DOHH2 (cell line): ENCODE measurements around the gene CHD9.
"Not testable (repeated sequence)": the region's sequence is repeated elsewhere in the genome, so short reads cannot be mapped to it uniquely, and the experiment has no call there.

Experiments
- H3F3A ChIP-seq: fragments of 200-600 bp; sonication (generic), shearing (Covaris generic); 2 replicates; pipeline ENCODE4 v1.6.0; 2016; ENCODE audit warnings: antibody characterized with exemption, mild to moderate bottlenecking; ENCODE audit not compliant: control insufficient read depth, insufficient read depth
- H3K27ac ChIP-seq: fragments of 200-600 bp; sonication (generic); 2 replicates; pipeline ENCODE4 v1.5.1; 2014; ENCODE audit warnings: low read depth, mild to moderate bottlenecking, low read length, moderate library complexity
- H3K27me3 ChIP-seq: fragments of 200-600 bp; sonication (generic); 2 replicates; pipeline ENCODE4 v1.6.1; 2014; ENCODE audit warnings: mild to moderate bottlenecking, low read length, mixed read lengths; ENCODE audit not compliant: control insufficient read depth
- H3K36me3 ChIP-seq: fragments of 200-600 bp; sonication (generic); 2 replicates; pipeline ENCODE4 v1.6.1; 2014; ENCODE audit warnings: mild to moderate bottlenecking, low read length, moderate library complexity, mixed read lengths; ENCODE audit not compliant: control insufficient read depth
- H3K4me1 ChIP-seq: fragments of 200-600 bp; sonication (generic); 2 replicates; pipeline ENCODE4 v1.6.1; 2014; ENCODE audit warnings: mild to moderate bottlenecking, low read length, mixed read lengths; ENCODE audit not compliant: control insufficient read depth
- H3K4me2 ChIP-seq: fragments of 200-600 bp; sonication (generic); 2 replicates; pipeline ENCODE4 v1.6.0; 2014; ENCODE audit warnings: mild to moderate bottlenecking, low read length, moderate library complexity
- H3K4me3 ChIP-seq: fragments of 200-600 bp; sonication (generic); 2 replicates; pipeline ENCODE4 v1.5.1; 2014; ENCODE audit warnings: mild to moderate bottlenecking, low read length, mixed read lengths
- H3K79me2 ChIP-seq: fragments of 200-600 bp; sonication (generic); 2 replicates; pipeline ENCODE4 v1.6.1; 2014; ENCODE audit warnings: mild to moderate bottlenecking, low read length, mixed read lengths; ENCODE audit not compliant: control insufficient read depth
- H3K9me2 ChIP-seq: fragments of 200-600 bp; sonication (generic); replicated peaks from 2 replicates; pipeline ENCODE4 v1.6.1; 2014; ENCODE audit warnings: mild to moderate bottlenecking, low read length, mixed read lengths; ENCODE audit not compliant: control insufficient read depth
- H3K9me3 ChIP-seq: fragments of 200-600 bp; sonication (generic); 2 replicates; pipeline ENCODE4 v1.6.1; 2014; ENCODE audit warnings: antibody characterized with exemption, low read length, mixed read lengths; ENCODE audit not compliant: control insufficient read depth, insufficient read depth
- H4K20me1 ChIP-seq: fragments of 200-600 bp; sonication (generic); 2 replicates; pipeline ENCODE4 v1.6.0; 2014; ENCODE audit warnings: low read depth, mild to moderate bottlenecking, antibody characterized with exemption, low read length, moderate library complexity; ENCODE audit not compliant: control insufficient read depth, insufficient read depth
- CTCF ChIP-seq: fragments of 200-600 bp; sonication (generic); IDR thresholded peaks from one replicate; pipeline ENCODE4 v1.5.1; 2014; ENCODE audit warnings: antibody characterized with exemption, mild to moderate bottlenecking, low read depth, low read length; ENCODE audit not compliant: poor library complexity, severe bottlenecking
- EZH2phosphoT487 ChIP-seq: fragments of 200-600 bp; sonication (generic); IDR thresholded peaks from 2 replicates; pipeline ENCODE4 v1.6.1; 2017; ENCODE audit warnings: borderline replicate concordance, mild to moderate bottlenecking, antibody characterized with exemption, low read length, moderate library complexity, mixed read lengths

CHD9 gene

GRCh38 chr16:53262645-53263044, 207.9 kb downstream of the CHD9 start:
- Histone ChIP-seq H3K27me3 (no peaks in the 10 kb centered on the region), H4K20me1 (no peaks in the 10 kb centered on the region), H3K4me1 (no peaks in the 10 kb centered on the region), H3K36me3 (peaks cover 52% of the 10 kb centered on the region), H3K4me3 (no peak overlapping the region), H3K9me3 (no peaks in the 10 kb centered on the region), H3K79me2 (no peaks in the 10 kb centered on the region), H3K4me2 (no peak overlapping the region), H3F3A (no peaks in the 10 kb centered on the region), H3K27ac (no peak overlapping the region), H3K9me2 (no peaks in the 10 kb centered on the region)
- TF ChIP-seq CTCF (no peak), EZH2phosphoT487 (no peak)

GRCh38 chr16:53266156-53266555, 211.4 kb downstream of the CHD9 start:
- H3K36me3 ChIP-seq: peaks cover 53% of the 10 kb centered on the region
- no peak overlapping the region for H3K4me2 ChIP-seq

GRCh38 chr16:53278498-53278897, 223.7 kb downstream of the CHD9 start:
- H4K20me1 ChIP-seq, H3K9me2 ChIP-seq, H3K9me3 ChIP-seq, H3K4me3 ChIP-seq, H3K4me1 ChIP-seq, H3K27ac ChIP-seq, H3K4me2 ChIP-seq, H3K27me3 ChIP-seq, H3K79me2 ChIP-seq, H3F3A ChIP-seq: not testable (repeated sequence)
- H3K36me3 ChIP-seq: peaks cover 60% of the 10 kb centered on the region

More at GRCh38 chr16:53266156-53266555, 211.4 kb downstream of the CHD9 start:
- Histone ChIP-seq H3K27me3 (no peaks in the 10 kb centered on the region), H3K9me3 (no peaks in the 10 kb centered on the region), H3K4me3 (no peak overlapping the region), H3K4me1 (no peaks in the 10 kb centered on the region), H3K9me2 (no peaks in the 10 kb centered on the region), H4K20me1 (no peaks in the 10 kb centered on the region), H3K27ac (no peak overlapping the region), H3F3A (no peaks in the 10 kb centered on the region), H3K79me2 (no peaks in the 10 kb centered on the region)
- no peak for TF ChIP-seq EZH2phosphoT487
- TF ChIP-seq CTCF: no peak

- Histone ChIP-seq H4K20me1 (no peaks in the 10 kb centered on the region), H3K27me3 (no peaks in the 10 kb centered on the region), H3K27ac (no peak overlapping the region), H3K4me3 (no peak overlapping the region), H3K79me2 (no peaks in the 10 kb centered on the region), H3K4me1 (no peaks in the 10 kb centered on the region), H3K4me2 (no peak overlapping the region), H3K36me3 (peaks cover 49% of the 10 kb centered on the region), H3K9me2 (no peaks in the 10 kb centered on the region), H3F3A (no peaks in the 10 kb centered on the region), H3K9me3 (no peaks in the 10 kb centered on the region)
- TF ChIP-seq CTCF (no peak), EZH2phosphoT487 (no peak)
These were observed 226.5 kb downstream of the CHD9 start for GRCh38 chr16:53281280-53281679.
